HepG2 (cell line): ENCODE data around the gene SIK2. TPM values are rescaled to one million over a fixed set of nuclear protein-coding genes. Genes with fewer than 3 reads are reported as not detected.

ENCODE experiments used
- CBX5 ChIP-seq: sonication (generic); formaldehyde crosslinking; IDR thresholded peaks from 2 replicates; pipeline ENCODE4 v1.4.0; 2020; ENCODE audit warnings: missing genetic modification reagents, borderline replicate concordance
- CC2D1A ChIP-seq: sonication (generic); formaldehyde crosslinking; IDR thresholded peaks from 2 replicates; pipeline ENCODE4 v1.8.1; 2023; ENCODE audit warnings: mild to moderate bottlenecking, missing genetic modification reagents
- FOXA1 ChIP-seq, 2 experiments: fragments of 450-650 bp in 1 of 2; sonication (generic) in 1 of 2; formaldehyde crosslinking in 1 of 2; IDR thresholded peaks; 2 replicates each; pipeline versions ENCODE4 v1.4.0 to v1.6.1; 2016 to 2020; ENCODE audit warnings: missing genetic modification reagents in 1 of 2
- HMG20B ChIP-seq: conservative IDR thresholded peaks from 2 replicates; pipeline ENCODE4 v1.6.1; 2016; ENCODE audit warnings: missing genetic modification reagents, missing compliant biosample characterization
- MED8 ChIP-seq: sonication (generic); formaldehyde crosslinking; IDR thresholded peaks from 2 replicates; pipeline ENCODE4 v1.8.1; 2023; ENCODE audit warnings: mild to moderate bottlenecking, missing genetic modification reagents; ENCODE audit not compliant: insufficient replicate concordance
- RAD21 ChIP-seq: fragments of 450-650 bp; formaldehyde crosslinking; IDR thresholded peaks from 2 replicates; pipeline ENCODE4 v1.5.0; 2020; ENCODE audit warnings: mild to moderate bottlenecking
- SALL1 ChIP-seq: sonication (generic); formaldehyde crosslinking; IDR thresholded peaks from 2 replicates; pipeline ENCODE4 v1.8.0; 2022; ENCODE audit warnings: mild to moderate bottlenecking, missing genetic modification reagents
- SSRP1 ChIP-seq: IDR thresholded peaks from 2 replicates; pipeline ENCODE4 v1.6.1; 2016; ENCODE audit warnings: control low read depth
- TEAD3 ChIP-seq: optimal IDR thresholded peaks from 2 replicates; pipeline ENCODE3; 2016; ENCODE audit warnings: borderline replicate concordance
- ZNF235 ChIP-seq: sonication (generic); formaldehyde crosslinking; IDR thresholded peaks from 2 replicates; pipeline ENCODE4 v1.8.1; 2023; ENCODE audit warnings: mild to moderate bottlenecking, missing genetic modification reagents, borderline replicate concordance
- ZNF562 ChIP-seq: sonication (generic); formaldehyde crosslinking; IDR thresholded peaks from 2 replicates; pipeline ENCODE4 v1.8.0; 2022; ENCODE audit warnings: missing genetic modification reagents, borderline replicate concordance
- ZNF766 ChIP-seq: sonication (generic); formaldehyde crosslinking; IDR thresholded peaks from 2 replicates; pipeline ENCODE4 v1.5.0; 2020; ENCODE audit warnings: missing genetic modification reagents, borderline replicate concordance
- ZNF777 ChIP-seq: sonication (generic); formaldehyde crosslinking; IDR thresholded peaks from 2 replicates; pipeline ENCODE4 v1.4.0; 2020; ENCODE audit warnings: missing genetic modification reagents
- polyA plus RNA-seq, 8 experiments: library from polyadenylated mRNA; depleted of rRNA in 3 of 8; stranded (reverse) in 7 of 8; unstranded in 1 of 8; fragments of >200 nt; fragmentation: Illumina TruSeq in 4 of 8; extraction: Trizol in 4 of 8; gene quantifications; 2 replicates each; pipeline versions ENCODE4 v1.2.1 to v1.2.3, GENCODE V29; 2011 to 2016; ENCODE audit warnings: low read depth in 4 of 8, missing spikeins in 1 of 8, mixed read lengths in 1 of 8; ENCODE audit not compliant: insufficient read depth in 1 of 8
- total RNA-seq, 5 experiments: library from RNA; depleted of rRNA; stranded (reverse); fragments of >200 nt; fragmentation: Illumina TruSeq; extraction: Trizol; gene quantifications; 2 replicates each; pipeline ENCODE4 v1.2.3, GENCODE V29; 2016; ENCODE audit warnings: low read depth in 1 of 5
- TF ChIP-seq, protein P1 (sequence below): sonication (generic); formaldehyde crosslinking; IDR thresholded peaks from 2 replicates; pipeline ENCODE4 v1.4.0; 2020; ENCODE audit warnings: missing genetic modification reagents
- TF ChIP-seq, protein P2 (sequence below): sonication (generic); formaldehyde crosslinking; IDR thresholded peaks from 2 replicates; pipeline ENCODE4 v1.4.0; 2020; ENCODE audit warnings: mild to moderate bottlenecking, missing genetic modification reagents
- TF ChIP-seq, protein P3 (sequence below): sonication (generic); formaldehyde crosslinking; IDR thresholded peaks from 2 replicates; pipeline ENCODE4 v1.4.0; 2020; ENCODE audit warnings: mild to moderate bottlenecking, missing genetic modification reagents
- TF ChIP-seq, protein P4 (sequence below): sonication (generic); formaldehyde crosslinking; IDR thresholded peaks from 2 replicates; pipeline ENCODE4 v1.4.0; 2020; ENCODE audit warnings: missing genetic modification reagents, mild to moderate bottlenecking, borderline replicate concordance
- TF ChIP-seq, protein P5 (sequence below): sonication (generic); formaldehyde crosslinking; IDR thresholded peaks from 2 replicates; pipeline ENCODE4 v1.4.0; 2020; ENCODE audit warnings: missing genetic modification reagents
- TF ChIP-seq, protein P6 (sequence below): sonication (generic); formaldehyde crosslinking; IDR thresholded peaks from 2 replicates; pipeline ENCODE4 v1.5.0; 2020; ENCODE audit warnings: mild to moderate bottlenecking, missing genetic modification reagents

SIK2 gene
- total and polyA plus RNA-seq, 2 of the 13 experiments (the other 11 are each of a cell fraction or from before 2014, with no cell fraction given), result 8.1 to 15.4 TPM

DNA sequence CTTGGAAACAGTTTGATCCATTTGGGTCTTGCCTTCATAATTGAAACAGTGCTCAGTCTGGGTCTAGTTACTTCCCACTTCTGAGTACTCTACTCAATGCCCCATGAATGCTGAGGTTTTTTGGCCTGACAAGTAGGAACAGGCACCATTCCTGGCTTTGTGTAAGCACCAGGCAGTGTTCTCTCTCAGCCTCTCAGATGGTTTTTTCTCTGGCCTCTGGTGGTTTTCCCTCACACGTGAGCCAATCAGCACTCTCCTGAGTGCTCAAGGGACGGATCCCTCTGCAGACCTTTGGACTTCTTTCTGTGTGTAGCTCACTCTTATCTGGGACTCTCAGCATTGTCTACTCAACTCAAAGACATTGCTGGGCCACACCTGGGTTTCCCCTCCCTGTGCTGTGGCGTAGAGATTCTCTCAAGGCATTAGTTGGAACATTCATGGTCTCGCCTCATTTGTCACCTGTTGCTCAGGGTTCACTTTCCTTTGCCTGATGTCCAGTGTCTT lies 21.3 kb downstream of the SIK2 start (continued):
- TF ChIP-seq, protein P1, sequence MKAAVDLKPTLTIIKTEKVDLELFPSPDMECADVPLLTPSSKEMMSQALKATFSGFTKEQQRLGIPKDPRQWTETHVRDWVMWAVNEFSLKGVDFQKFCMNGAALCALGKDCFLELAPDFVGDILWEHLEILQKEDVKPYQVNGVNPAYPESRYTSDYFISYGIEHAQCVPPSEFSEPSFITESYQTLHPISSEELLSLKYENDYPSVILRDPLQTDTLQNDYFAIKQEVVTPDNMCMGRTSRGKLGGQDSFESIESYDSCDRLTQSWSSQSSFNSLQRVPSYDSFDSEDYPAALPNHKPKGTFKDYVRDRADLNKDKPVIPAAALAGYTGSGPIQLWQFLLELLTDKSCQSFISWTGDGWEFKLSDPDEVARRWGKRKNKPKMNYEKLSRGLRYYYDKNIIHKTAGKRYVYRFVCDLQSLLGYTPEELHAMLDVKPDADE, result no peak
- TF ChIP-seq, protein P2, sequence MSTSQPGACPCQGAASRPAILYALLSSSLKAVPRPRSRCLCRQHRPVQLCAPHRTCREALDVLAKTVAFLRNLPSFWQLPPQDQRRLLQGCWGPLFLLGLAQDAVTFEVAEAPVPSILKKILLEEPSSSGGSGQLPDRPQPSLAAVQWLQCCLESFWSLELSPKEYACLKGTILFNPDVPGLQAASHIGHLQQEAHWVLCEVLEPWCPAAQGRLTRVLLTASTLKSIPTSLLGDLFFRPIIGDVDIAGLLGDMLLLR (CRISPR knock-in tag), result no peak
- 0 out of 2 replicates have a peak, but pooled peaks have one; percentile 45 for TF ChIP-seq SSRP1 (CRISPR knock-in tag)
- no peak for TF ChIP-seq ZNF766
- TF ChIP-seq, protein P3, sequence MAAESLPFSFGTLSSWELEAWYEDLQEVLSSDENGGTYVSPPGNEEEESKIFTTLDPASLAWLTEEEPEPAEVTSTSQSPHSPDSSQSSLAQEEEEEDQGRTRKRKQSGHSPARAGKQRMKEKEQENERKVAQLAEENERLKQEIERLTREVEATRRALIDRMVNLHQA (CRISPR knock-in tag), result no peak
- TF ChIP-seq FOXA1 (IDR thresholded peaks at IDR 0.05), result no peak
- TF ChIP-seq FOXA1 (CRISPR knock-in tag; IDR thresholded peaks at IDR 0.05), result no peak
- TF ChIP-seq CC2D1A (CRISPR knock-in tag), result no peak
- TF ChIP-seq, protein P4, sequence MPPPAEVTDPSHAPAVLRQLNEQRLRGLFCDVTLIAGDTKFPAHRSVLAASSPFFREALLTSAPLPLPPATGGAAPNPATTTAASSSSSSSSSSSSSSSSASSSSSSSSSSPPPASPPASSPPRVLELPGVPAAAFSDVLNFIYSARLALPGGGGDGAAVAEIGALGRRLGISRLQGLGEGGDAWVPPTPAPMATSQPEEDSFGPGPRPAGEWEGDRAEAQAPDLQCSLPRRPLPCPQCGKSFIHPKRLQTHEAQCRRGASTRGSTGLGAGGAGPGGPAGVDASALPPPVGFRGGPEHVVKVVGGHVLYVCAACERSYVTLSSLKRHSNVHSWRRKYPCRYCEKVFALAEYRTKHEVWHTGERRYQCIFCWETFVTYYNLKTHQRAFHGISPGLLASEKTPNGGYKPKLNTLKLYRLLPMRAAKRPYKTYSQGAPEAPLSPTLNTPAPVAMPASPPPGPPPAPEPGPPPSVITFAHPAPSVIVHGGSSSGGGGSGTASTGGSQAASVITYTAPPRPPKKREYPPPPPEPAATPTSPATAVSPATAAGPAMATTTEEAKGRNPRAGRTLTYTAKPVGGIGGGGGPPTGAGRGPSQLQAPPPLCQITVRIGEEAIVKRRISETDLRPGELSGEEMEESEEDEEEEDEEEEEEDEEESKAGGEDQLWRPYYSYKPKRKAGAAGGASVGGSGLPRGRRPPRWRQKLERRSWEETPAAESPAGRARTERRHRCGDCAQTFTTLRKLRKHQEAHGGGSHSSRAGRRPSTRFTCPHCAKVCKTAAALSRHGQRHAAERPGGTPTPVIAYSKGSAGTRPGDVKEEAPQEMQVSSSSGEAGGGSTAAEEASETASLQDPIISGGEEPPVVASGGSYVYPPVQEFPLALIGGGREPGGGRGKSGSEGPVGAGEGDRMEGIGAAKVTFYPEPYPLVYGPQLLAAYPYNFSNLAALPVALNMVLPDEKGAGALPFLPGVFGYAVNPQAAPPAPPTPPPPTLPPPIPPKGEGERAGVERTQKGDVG (CRISPR knock-in tag), result no peak
- TF ChIP-seq, protein P5, sequence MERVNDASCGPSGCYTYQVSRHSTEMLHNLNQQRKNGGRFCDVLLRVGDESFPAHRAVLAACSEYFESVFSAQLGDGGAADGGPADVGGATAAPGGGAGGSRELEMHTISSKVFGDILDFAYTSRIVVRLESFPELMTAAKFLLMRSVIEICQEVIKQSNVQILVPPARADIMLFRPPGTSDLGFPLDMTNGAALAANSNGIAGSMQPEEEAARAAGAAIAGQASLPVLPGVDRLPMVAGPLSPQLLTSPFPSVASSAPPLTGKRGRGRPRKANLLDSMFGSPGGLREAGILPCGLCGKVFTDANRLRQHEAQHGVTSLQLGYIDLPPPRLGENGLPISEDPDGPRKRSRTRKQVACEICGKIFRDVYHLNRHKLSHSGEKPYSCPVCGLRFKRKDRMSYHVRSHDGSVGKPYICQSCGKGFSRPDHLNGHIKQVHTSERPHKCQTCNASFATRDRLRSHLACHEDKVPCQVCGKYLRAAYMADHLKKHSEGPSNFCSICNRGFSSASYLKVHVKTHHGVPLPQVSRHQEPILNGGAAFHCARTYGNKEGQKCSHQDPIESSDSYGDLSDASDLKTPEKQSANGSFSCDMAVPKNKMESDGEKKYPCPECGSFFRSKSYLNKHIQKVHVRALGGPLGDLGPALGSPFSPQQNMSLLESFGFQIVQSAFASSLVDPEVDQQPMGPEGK (CRISPR knock-in tag), result no peak
- TF ChIP-seq ZNF235 (CRISPR knock-in tag), result no peak
- TF ChIP-seq, protein P6, sequence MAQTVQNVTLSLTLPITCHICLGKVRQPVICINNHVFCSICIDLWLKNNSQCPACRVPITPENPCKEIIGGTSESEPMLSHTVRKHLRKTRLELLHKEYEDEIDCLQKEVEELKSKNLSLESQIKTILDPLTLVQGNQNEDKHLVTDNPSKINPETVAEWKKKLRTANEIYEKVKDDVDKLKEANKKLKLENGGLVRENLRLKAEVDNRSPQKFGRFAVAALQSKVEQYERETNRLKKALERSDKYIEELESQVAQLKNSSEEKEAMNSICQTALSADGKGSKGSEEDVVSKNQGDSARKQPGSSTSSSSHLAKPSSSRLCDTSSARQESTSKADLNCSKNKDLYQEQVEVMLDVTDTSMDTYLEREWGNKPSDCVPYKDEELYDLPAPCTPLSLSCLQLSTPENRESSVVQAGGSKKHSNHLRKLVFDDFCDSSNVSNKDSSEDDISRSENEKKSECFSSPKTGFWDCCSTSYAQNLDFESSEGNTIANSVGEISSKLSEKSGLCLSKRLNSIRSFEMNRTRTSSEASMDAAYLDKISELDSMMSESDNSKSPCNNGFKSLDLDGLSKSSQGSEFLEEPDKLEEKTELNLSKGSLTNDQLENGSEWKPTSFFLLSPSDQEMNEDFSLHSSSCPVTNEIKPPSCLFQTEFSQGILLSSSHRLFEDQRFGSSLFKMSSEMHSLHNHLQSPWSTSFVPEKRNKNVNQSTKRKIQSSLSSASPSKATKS (CRISPR knock-in tag), result no peak
- no peak for TF ChIP-seq MED8
- peak; percentile 44 for TF ChIP-seq SALL1
- no peak for TF ChIP-seq RAD21 (CRISPR knock-in tag)
- TF ChIP-seq ZNF562 (CRISPR knock-in tag), result no peak
- no peak for TF ChIP-seq CBX5 (CRISPR knock-in tag)
- TF ChIP-seq ZNF777 (CRISPR knock-in tag), result no peak
- TF ChIP-seq HMG20B (CRISPR knock-in tag), result no peak
- TF ChIP-seq TEAD3 (CRISPR knock-in tag), result peak; percentile 27
